ENCODE measurements around the gene PRODH2.
"Not testable (repeated sequence)": the region's sequence is repeated elsewhere in the genome, so short reads cannot be mapped to it uniquely, and the experiment has no call there.

Gene PRODH2

DNA sequence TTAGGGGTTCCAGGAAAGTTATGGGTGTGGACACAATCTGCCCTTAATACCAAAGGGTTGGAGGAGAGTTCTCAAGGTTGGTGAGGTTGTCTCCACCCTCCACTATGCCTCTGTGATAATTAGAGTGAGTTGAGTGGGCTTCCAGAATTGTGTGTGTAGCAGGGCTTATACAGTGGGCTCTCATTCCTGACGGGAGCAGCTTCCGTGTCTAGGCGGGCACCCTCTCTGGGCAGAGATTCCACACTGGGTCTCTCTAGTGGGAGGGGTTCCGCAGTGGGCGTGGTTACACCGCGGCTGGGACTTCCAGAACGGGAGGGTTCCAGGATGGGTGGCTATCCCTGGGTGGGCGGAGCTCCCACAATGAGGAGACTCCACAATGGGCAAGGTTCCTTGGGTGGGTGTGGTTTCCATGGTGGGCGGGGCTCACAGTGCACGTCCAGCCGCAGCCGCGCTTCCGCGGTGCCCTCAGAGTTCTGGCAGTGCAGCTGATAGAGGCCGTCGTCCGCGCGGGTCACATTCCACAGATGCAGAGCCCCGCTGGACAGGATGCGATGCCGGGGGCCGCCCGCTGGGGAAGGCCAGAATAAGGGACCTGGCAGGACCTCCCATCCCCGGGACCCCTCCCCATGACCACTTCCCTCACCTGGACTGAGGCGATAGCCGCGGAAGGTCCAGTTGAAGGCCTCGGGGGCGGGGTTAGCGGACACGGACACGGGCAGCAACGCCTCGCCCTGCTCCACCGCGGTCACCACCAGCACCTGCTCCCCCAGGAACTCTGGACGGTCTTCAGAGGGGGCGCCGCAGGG lies 31.2 kb upstream of the PRODH2 start:
- no peaks in the 10 kb centered on the region for H3K4me1 ChIP-seq (ENCODE audit: insufficient read depth, poor library complexity, severe bottlenecking)
- H3K36me3 ChIP-seq (ENCODE audit: low read depth) = no peaks in the 10 kb centered on the region
- ATAC-seq (ENCODE audit: low read depth) (peak; percentile 37; the same call in 1 of the 3 replicates), DNase-seq (ENCODE audit: low spot score) (no peak)
- peaks cover 29% of the 10 kb centered on the region for H3K27me3 ChIP-seq (ENCODE audit: insufficient read depth, poor library complexity, severe bottlenecking)
- no peak overlapping the region for H3K27ac ChIP-seq (ENCODE audit: poor library complexity, severe bottlenecking)
- no peak overlapping the region for H3K4me3 ChIP-seq (ENCODE audit: severe bottlenecking)
- TF ChIP-seq, protein P1, sequence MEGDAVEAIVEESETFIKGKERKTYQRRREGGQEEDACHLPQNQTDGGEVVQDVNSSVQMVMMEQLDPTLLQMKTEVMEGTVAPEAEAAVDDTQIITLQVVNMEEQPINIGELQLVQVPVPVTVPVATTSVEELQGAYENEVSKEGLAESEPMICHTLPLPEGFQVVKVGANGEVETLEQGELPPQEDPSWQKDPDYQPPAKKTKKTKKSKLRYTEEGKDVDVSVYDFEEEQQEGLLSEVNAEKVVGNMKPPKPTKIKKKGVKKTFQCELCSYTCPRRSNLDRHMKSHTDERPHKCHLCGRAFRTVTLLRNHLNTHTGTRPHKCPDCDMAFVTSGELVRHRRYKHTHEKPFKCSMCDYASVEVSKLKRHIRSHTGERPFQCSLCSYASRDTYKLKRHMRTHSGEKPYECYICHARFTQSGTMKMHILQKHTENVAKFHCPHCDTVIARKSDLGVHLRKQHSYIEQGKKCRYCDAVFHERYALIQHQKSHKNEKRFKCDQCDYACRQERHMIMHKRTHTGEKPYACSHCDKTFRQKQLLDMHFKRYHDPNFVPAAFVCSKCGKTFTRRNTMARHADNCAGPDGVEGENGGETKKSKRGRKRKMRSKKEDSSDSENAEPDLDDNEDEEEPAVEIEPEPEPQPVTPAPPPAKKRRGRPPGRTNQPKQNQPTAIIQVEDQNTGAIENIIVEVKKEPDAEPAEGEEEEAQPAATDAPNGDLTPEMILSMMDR (IDR thresholded peaks at IDR 0.05; ENCODE audit: poor library complexity, severe bottlenecking) = no peak
- peaks cover 5% of the 10 kb centered on the region for H3K9me3 ChIP-seq (ENCODE audit: severe bottlenecking)

DNA sequence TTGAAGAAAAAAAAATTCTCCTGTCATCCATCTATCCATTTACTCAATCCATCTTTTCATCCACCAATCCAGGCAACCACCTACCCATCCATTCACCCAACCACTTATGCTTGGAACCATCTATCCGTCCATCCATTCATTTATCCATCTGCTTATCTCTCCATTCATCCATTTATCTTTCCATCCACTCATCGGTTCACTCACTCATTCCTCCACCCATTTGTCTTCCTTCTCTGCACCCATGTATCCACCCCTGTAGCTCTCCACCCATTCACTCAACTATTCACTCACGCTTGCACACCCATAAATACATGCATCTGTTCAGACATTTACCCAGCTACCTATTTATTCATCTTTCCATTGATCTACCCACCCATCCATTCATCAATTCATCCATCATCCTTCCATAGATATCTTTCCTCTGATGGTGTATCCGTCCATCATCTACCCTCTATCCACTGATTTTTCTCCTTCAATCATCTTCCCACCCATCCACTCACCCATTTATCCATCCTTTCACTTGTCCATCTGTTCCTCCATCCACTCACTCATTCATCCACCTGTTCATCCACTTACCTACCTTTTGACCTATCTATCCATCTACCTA lies 30.1 kb upstream of the PRODH2 start:
- Histone ChIP-seq H3K27ac (ENCODE audit: poor library complexity, severe bottlenecking) (no peak overlapping the region), H3K36me3 (ENCODE audit: low read depth) (no peaks in the 10 kb centered on the region), H3K4me1 (ENCODE audit: insufficient read depth, poor library complexity, severe bottlenecking) (no peaks in the 10 kb centered on the region), H3K27me3 (ENCODE audit: insufficient read depth, poor library complexity, severe bottlenecking) (peaks cover 29% of the 10 kb centered on the region), H3K4me3 (ENCODE audit: severe bottlenecking) (no peak overlapping the region), H3K9me3 (ENCODE audit: severe bottlenecking) (peaks cover 5% of the 10 kb centered on the region)
- ATAC-seq (ENCODE audit: low read depth) (no peak), DNase-seq (ENCODE audit: low spot score) (no peak)
- TF ChIP-seq, protein P1 (IDR thresholded peaks at IDR 0.05; ENCODE audit: poor library complexity, severe bottlenecking) = no peak

DNA sequence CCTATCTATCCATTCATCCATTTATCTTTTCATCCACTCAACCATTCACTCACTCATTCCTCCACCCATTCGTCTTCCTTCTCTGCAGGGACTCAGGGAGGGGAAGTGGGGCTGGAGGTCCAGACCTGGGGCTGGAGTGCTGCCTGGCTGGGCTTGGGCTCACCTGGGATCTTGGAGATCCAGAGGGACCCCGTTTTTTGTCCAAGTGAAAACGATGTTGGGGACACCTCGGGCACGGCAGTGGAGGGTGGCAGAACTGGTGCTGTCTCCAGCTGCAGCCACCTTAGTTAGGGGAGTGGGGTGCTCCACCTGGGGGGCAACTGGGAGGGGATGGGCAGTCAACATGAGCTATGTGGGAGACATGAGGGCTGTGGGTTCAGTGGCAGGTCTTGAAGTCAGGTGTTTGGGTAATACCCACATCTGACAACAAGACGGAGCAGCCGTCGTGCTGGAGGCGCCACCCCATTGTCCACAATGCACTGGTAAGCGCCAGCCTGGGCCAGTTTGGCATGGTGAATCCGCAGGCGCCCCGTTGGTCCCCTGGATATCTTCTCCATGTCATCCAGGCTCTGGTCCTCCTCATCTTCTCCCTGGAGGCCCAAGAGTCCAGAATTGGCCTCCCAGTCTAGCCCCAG lies 29.4 kb upstream of the PRODH2 start:
- H3K27ac ChIP-seq (ENCODE audit: poor library complexity, severe bottlenecking) = no peak overlapping the region
- H3K4me3 ChIP-seq (ENCODE audit: severe bottlenecking) = no peak overlapping the region
- no peaks in the 10 kb centered on the region for H3K36me3 ChIP-seq (ENCODE audit: low read depth)
- peaks cover 5% of the 10 kb centered on the region for H3K9me3 ChIP-seq (ENCODE audit: severe bottlenecking)
- TF ChIP-seq, protein P1 (IDR thresholded peaks at IDR 0.05; ENCODE audit: poor library complexity, severe bottlenecking) = no peak
- H3K27me3 ChIP-seq (ENCODE audit: insufficient read depth, poor library complexity, severe bottlenecking) = peaks cover 29% of the 10 kb centered on the region
- DNase-seq (ENCODE audit: low spot score) = no peak
- H3K4me1 ChIP-seq (ENCODE audit: insufficient read depth, poor library complexity, severe bottlenecking) = no peaks in the 10 kb centered on the region
- no peak for ATAC-seq (ENCODE audit: low read depth)

DNA sequence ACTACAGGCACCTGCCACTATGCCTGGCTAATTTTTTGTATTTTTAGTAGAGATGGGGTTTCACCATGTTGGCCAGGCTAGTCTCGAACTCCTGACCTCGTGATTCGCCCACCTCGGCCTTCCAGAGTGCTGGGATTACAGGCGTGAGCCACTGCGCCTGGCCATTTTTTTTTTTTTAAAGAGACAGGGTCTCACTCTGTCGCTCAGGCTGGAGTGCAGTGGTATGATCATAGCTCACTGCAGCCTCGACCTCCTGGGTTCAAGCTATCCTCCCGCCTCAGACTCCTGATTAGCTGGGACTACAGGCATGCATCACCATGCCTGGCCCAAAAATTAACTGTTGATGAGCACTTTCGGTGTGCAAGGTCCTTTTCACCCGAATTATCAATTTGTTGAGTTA lies 23.5 kb upstream of the PRODH2 start:
- not testable (repeated sequence) for H3K27ac ChIP-seq (ENCODE audit: poor library complexity, severe bottlenecking); H3K4me1 ChIP-seq (ENCODE audit: insufficient read depth, poor library complexity, severe bottlenecking); H3K9me3 ChIP-seq (ENCODE audit: severe bottlenecking); H3K4me3 ChIP-seq (ENCODE audit: severe bottlenecking); DNase-seq (ENCODE audit: low spot score); H3K36me3 ChIP-seq (ENCODE audit: low read depth); H3K27me3 ChIP-seq (ENCODE audit: insufficient read depth, poor library complexity, severe bottlenecking); ATAC-seq (ENCODE audit: low read depth)

DNA sequence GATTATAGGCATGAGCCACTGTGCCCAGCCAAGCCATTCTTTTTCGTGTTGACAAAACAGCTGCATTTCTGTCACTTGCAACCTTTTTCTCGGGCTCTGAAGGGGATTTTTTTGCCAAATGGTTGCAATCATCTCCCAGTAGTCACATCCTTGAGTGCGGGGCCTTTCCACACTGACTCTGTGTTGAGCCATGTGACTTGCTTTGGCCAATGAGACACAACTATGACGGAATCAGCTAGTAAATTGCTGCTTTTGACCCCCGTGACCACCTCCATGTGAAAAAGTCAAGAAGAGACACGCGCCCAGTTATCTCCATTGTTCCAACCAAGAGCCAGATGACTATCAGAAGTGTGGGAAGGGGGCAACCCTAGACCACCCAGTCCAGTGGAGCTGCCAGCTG lies 21.3 kb upstream of the PRODH2 start:
- H3K27ac ChIP-seq (ENCODE audit: poor library complexity, severe bottlenecking) = no peak overlapping the region
- TF ChIP-seq, protein P1 (IDR thresholded peaks at IDR 0.05; ENCODE audit: poor library complexity, severe bottlenecking) = no peak
- no peaks in the 10 kb centered on the region for H3K27me3 ChIP-seq (ENCODE audit: insufficient read depth, poor library complexity, severe bottlenecking)
- H3K4me3 ChIP-seq (ENCODE audit: severe bottlenecking) = no peak overlapping the region
- H3K36me3 ChIP-seq (ENCODE audit: low read depth) = no peaks in the 10 kb centered on the region
- peaks cover 1% of the 10 kb centered on the region for H3K9me3 ChIP-seq (ENCODE audit: severe bottlenecking)
- no peaks in the 10 kb centered on the region for H3K4me1 ChIP-seq (ENCODE audit: insufficient read depth, poor library complexity, severe bottlenecking)
- ATAC-seq (ENCODE audit: low read depth) (no peak), DNase-seq (ENCODE audit: low spot score) (no peak)
